ENCODE data around the gene TEX11.

GRCh38 chrX:70834589-70834988 lies 73.9 kb downstream of the TEX11 start:
- TF ChIP-seq CTCF (conservative IDR thresholded peaks at IDR 0.05; ENCODE audit: low read depth in 2 of 2) (no peak), EZH2phosphoT487 (IDR thresholded peaks at IDR 0.05; ENCODE audit: unreplicated experiment) (no peak), POLR2AphosphoS5 (IDR thresholded peaks at IDR 0.05; ENCODE audit: low read depth) (no peak)
- TF ChIP-seq, protein P1, sequence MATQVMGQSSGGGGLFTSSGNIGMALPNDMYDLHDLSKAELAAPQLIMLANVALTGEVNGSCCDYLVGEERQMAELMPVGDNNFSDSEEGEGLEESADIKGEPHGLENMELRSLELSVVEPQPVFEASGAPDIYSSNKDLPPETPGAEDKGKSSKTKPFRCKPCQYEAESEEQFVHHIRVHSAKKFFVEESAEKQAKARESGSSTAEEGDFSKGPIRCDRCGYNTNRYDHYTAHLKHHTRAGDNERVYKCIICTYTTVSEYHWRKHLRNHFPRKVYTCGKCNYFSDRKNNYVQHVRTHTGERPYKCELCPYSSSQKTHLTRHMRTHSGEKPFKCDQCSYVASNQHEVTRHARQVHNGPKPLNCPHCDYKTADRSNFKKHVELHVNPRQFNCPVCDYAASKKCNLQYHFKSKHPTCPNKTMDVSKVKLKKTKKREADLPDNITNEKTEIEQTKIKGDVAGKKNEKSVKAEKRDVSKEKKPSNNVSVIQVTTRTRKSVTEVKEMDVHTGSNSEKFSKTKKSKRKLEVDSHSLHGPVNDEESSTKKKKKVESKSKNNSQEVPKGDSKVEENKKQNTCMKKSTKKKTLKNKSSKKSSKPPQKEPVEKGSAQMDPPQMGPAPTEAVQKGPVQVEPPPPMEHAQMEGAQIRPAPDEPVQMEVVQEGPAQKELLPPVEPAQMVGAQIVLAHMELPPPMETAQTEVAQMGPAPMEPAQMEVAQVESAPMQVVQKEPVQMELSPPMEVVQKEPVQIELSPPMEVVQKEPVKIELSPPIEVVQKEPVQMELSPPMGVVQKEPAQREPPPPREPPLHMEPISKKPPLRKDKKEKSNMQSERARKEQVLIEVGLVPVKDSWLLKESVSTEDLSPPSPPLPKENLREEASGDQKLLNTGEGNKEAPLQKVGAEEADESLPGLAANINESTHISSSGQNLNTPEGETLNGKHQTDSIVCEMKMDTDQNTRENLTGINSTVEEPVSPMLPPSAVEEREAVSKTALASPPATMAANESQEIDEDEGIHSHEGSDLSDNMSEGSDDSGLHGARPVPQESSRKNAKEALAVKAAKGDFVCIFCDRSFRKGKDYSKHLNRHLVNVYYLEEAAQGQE (IDR thresholded peaks at IDR 0.05; ENCODE audit: unreplicated experiment), result no peak
